Breast epithelium (tissue), 3 donors: ENCODE data around the gene BRD3.

Experiments used
- CTCF ChIP-seq, 3 donors: fragments of 450-650 bp; IDR thresholded peaks; one replicate each; pipeline ENCODE4 v1.5.1; 2016 to 2017; ENCODE audit warnings: antibody characterized with exemption in 3 of 3, mild to moderate bottlenecking in 3 of 3, moderate library complexity in 3 of 3
- POLR2A ChIP-seq: fragments of 450-650 bp; IDR thresholded peaks from one replicate; pipeline ENCODE4 v1.6.1; 2016; ENCODE audit warnings: antibody characterized with exemption, mild to moderate bottlenecking, moderate library complexity

- TF ChIP-seq CTCF (IDR thresholded peaks at IDR 0.05) (no peak), POLR2A (no peak)
Measured at GRCh38 chr9:134103391-134103998, 35.7 kb upstream of the BRD3 start.
